ENCODE data around the gene PSMC3. TPM values are rescaled to one million over a fixed set of nuclear protein-coding genes. Genes with fewer than 3 reads are reported as not detected.

The PSMC3 gene
- total RNA-seq, 1 experiment from 2014 or later: 179 TPM

DNA sequence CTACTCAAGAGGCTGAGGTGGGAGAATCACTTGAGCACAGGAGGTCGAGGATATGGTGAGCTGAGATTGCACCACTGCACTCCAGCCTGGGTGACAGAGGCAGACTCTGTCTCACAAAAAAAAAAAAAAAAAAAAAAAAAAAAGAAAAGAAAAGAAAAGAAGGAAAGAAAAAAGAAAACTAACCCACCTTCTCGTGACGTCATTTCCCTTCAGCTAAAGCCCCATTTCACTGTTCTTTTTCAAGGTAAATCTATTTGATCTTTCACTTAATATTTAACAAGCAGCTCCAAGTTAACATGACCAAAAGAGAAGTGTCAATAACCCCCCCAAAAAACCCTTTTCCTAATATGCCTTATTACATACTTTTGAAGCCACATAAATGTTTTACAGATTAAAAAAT is 17.6 kb upstream of the PSMC3 start:
- Histone ChIP-seq H3K9me3 (ENCODE audit: control insufficient read depth, low read depth, low read length) (no peaks in the 10 kb centered on the region), H3K56ac (ENCODE audit: insufficient read length, low read depth, low read length) (no peak overlapping the region), H4K5ac (ENCODE audit: insufficient read length, low read depth, low read length) (no peak overlapping the region), H2AK5ac (ENCODE audit: insufficient read length, low read length) (no peak overlapping the region), H2BK20ac (ENCODE audit: low read depth, low read length, poor library complexity, severe bottlenecking) (no peak overlapping the region), H3K4ac (ENCODE audit: low read depth, low read length) (no peak overlapping the region), H3K23me2 (ENCODE audit: insufficient read length, low read depth, low read length, poor library complexity, severe bottlenecking) (no peaks in the 10 kb centered on the region), H3K4me2 (ENCODE audit: insufficient read depth, insufficient read length, low read length) (no peak overlapping the region), H4K20me1 (ENCODE audit: control insufficient read depth, insufficient read depth, insufficient read length) (no peaks in the 10 kb centered on the region), H2AFZ (ENCODE audit: low read length) (no peak overlapping the region), H3T11ph (ENCODE audit: low read length) (no peak overlapping the region), H3K4me1 (ENCODE audit: insufficient read depth, low read length) (no peaks in the 10 kb centered on the region), H3K18ac (ENCODE audit: insufficient read length, low read depth, low read length) (no peak overlapping the region), H3K79me2 (ENCODE audit: insufficient read depth, low read length) (no peaks in the 10 kb centered on the region), H2BK120ac (ENCODE audit: low read depth, low read length, poor library complexity, severe bottlenecking) (no peak overlapping the region), H4K91ac (ENCODE audit: insufficient read length, low read depth, low read length) (no peak overlapping the region), H3K23ac (ENCODE audit: insufficient read length, low read depth, low read length) (no peak overlapping the region), H2BK15ac (ENCODE audit: low read depth, low read length) (no peak overlapping the region), H4K8ac (replicated peaks; ENCODE audit: insufficient read length, low read depth, low read length) (no peak overlapping the region), H3K14ac (ENCODE audit: insufficient read depth, low read length) (no peak overlapping the region), H3K9ac (ENCODE audit: extremely low read depth, insufficient read length, low read length) (no peak overlapping the region), H3K27ac (ENCODE audit: insufficient read length, low read depth, low read length) (no peak overlapping the region), H3K27me3 (ENCODE audit: insufficient read depth, low read length) (no peaks in the 10 kb centered on the region), H3K79me1 (ENCODE audit: insufficient read depth, low read depth, low read length, poor library complexity, severe bottlenecking) (no peaks in the 10 kb centered on the region), H2BK12ac (ENCODE audit: insufficient read length, low read depth, low read length) (no peak overlapping the region), H2BK5ac (ENCODE audit: insufficient read length, low read length) (no peak overlapping the region)
- no peaks in the 10 kb centered on the region for H3K27me3 Mint-ChIP-seq (ENCODE audit: low read depth)
- H3K36me3 Mint-ChIP-seq (ENCODE audit: insufficient read depth in 1 of 3, low read depth in 3 of 3): no peaks in the 10 kb centered on the region
- WGBS (ENCODE audit: extremely low coverage, insufficient read length, low lambda C conversion rate): no CpG with 5 or more reads among the region's 3 CpGs
- no peak for TF ChIP-seq CTCF (conservative IDR thresholded peaks at IDR 0.05)
- no peak overlapping the region for H3K4me3 Mint-ChIP-seq
- peaks cover 4% of the 10 kb centered on the region in 2 experiments; a peak in 2 of 4 replicates for H3K4me1 Mint-ChIP-seq
- H3K27ac Mint-ChIP-seq: no peak overlapping the region
- no peak for DNase-seq
- no peaks in the 10 kb centered on the region for H3K9me3 Mint-ChIP-seq
